GM10266 (cell line): ENCODE results near the gene TREML1.
A peak's percentile ranks its signal among the peaks of the same experiment; 100 is the strongest.
"Not testable (repeated sequence)": the region's sequence is repeated elsewhere in the genome, so short reads cannot be mapped to it uniquely, and the experiment has no call there.

Experiments used
- DNase-seq: peaks from one replicate; pipeline ENCODE4 v3.0.0; 2012; ENCODE audit errors: extremely low spot score
- CTCF ChIP-seq: IDR thresholded peaks from 2 replicates; pipeline ENCODE4 v1.5.1; 2012; ENCODE audit warnings: mild to moderate bottlenecking, low read depth; ENCODE audit not compliant: control insufficient read depth, insufficient read depth; ENCODE audit errors: missing control alignments

TREML1 gene

GRCh38 chr6:41120058-41120457, 34.1 kb downstream of the TREML1 start:
- no peak for TF ChIP-seq CTCF
- no peak for DNase-seq

- TF ChIP-seq CTCF = no peak
- DNase-seq = no peak
These were observed 34.6 kb downstream of the TREML1 start for GRCh38 chr6:41119508-41119907.

DNA sequence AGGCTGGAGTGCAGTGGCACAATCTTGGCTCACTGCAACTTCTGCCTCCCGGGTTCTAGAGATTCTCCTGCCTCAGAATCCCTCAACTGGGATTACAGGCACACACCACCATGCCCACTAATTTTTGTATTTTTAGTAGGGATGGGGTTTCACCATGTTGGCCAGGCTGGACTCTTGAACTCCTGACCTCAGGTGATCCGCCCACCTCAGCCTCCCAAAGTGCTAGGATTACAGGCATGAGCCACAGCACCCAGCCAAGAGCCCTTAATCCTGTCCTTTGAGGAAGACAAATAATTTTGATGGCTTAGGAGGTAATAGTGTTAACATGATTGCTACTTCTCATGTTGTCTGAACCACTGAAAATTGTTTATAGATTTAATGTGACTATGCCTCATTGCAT, 39.1 kb downstream of the TREML1 start:
- not testable (repeated sequence) for DNase-seq

DNA sequence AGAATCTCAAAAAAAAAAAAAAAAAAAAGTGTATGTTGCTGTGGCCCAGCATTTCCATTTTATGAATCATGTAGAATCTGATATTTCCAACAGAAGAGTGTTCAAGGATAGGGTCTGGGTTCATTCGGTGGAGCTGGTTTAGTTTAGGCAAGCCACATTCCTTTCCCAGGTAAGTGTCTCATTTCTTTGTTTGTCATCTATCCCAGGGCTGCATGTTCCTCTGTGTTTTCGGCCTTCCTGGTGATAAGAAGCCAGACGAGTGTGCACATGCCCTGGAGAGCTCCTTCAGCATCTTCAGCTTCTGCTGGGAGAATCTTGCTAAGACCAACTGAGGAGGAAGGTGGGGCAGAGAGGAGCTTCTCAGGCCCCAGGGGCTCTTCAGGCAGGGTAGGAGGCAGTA, 43.1 kb downstream of the TREML1 start:
- no peak for DNase-seq

GRCh38 chr6:41103847-41104246, 50.3 kb downstream of the TREML1 start:
- TF ChIP-seq CTCF = no peak
- peak; percentile 18 for DNase-seq

More for the DNA sequence above, 43.1 kb downstream of the TREML1 start:
- no peak for TF ChIP-seq CTCF

DNA sequence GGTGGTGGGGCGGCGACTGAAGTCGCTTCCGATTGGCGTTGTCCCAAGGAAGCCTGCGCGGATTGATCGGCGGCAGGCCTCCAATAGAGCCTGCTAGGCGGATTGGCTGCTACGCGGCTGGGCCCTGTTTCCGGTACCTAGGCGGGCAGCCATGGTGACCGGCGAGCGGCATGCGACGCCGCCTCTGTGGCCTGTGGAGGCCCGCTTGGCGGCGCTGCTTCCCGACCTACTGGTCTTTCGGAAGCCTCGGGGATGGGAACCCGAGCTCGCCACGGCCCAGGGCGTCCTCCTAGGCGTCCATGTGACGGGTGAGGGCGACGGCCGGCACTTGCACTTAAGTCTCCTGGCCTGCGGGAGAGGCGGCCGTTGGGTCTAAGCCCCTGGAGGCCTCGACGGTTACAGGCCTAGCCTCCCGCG, 53.3 kb downstream of the TREML1 start:
- no peak for TF ChIP-seq CTCF
- DNase-seq = no peak
